ENCODE results near the gene MAPK1IP1L. TPM values are rescaled to one million over a fixed set of nuclear protein-coding genes. Genes with fewer than 3 reads are reported as not detected.

Gene MAPK1IP1L
- total and polyA plus RNA-seq, 5 donors: 31.4 to 96.4 (median 60.8) TPM

DNA sequence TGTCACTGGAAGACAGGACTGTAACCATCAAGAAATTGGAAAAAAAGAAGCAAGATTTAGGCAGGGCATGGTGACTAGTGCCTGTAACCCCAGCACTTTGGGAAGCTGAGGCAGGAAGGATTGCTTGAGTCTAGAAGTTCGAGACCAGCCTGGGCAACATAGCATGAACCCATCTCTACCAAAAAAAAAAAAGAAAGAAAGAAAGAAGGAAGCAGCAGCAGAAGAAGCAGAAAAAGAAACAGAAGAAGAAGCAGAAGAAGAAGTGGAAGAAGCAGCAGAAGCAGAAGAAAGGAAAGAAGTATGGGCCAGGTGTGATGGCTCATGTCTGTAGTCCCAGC lies 47.1 kb downstream of the MAPK1IP1L start:
- intact Hi-C loops (cut with DNase I): loop anchor here in 2 of 4 donors (5.0 kb wide), 1 partner anchor 34 kb away; no protein-coding TSS in a partner anchor

GRCh38 chr14:55099756-55100155 lies 48.3 kb downstream of the MAPK1IP1L start:
- DNase-seq: no peak
- ATAC-seq: peak; percentile 3 to 9
- Histone ChIP-seq H3K4me3 (ENCODE audit: low read length) (no peak overlapping the region), H3K27me3 (ENCODE audit: control insufficient read depth, insufficient read depth) (no peaks in the 10 kb centered on the region), H3K9me3 (ENCODE audit: control insufficient read depth, low read length) (no peaks in the 10 kb centered on the region), H3K4me1 (ENCODE audit: control insufficient read depth, insufficient read depth, low read length) (peaks cover 23% of the 10 kb centered on the region), H3K27ac (ENCODE audit: low read length) (peak overlapping the region; percentile 71)
- 36% methylated on average over 2 of the region's 2 CpGs for WGBS
- intact Hi-C loops (cut with DNase I): loop anchor here in 3 of 4 donors (2.0 to 5.0 kb wide), 2 partner anchors 33 kb away; no protein-coding TSS in a partner anchor

More for the DNA sequence above, 47.1 kb downstream of the MAPK1IP1L start:
- peak overlapping the region; percentile 39 for H3K27ac ChIP-seq (ENCODE audit: low read length)
- no peak for DNase-seq
- no peaks in the 10 kb centered on the region for H3K9me3 ChIP-seq (ENCODE audit: control insufficient read depth, low read length)
- ATAC-seq: no peak
- H3K4me3 ChIP-seq (ENCODE audit: low read length): no peak overlapping the region
- WGBS: 91% methylated on average over 1 of the region's 1 CpG
- peaks cover 13% of the 10 kb centered on the region for H3K4me1 ChIP-seq (ENCODE audit: control insufficient read depth, insufficient read depth, low read length)
- H3K27me3 ChIP-seq (ENCODE audit: control insufficient read depth, insufficient read depth): no peaks in the 10 kb centered on the region

- ATAC-seq: no peak
- H3K4me1 ChIP-seq (ENCODE audit: control insufficient read depth, insufficient read depth, low read length): peaks cover 27% of the 10 kb centered on the region
These were observed 50.3 kb downstream of the MAPK1IP1L start for GRCh38 chr14:55101698-55102097.

GRCh38 chr14:55102141-55102621 lies 50.7 kb downstream of the MAPK1IP1L start:
- no peaks in the 10 kb centered on the region for H3K27me3 ChIP-seq (ENCODE audit: control insufficient read depth, insufficient read depth)
- no peak overlapping the region for H3K4me3 ChIP-seq (ENCODE audit: low read length)
- peak; percentile 86 to 92 (median 91) for DNase-seq
- H3K9me3 ChIP-seq (ENCODE audit: control insufficient read depth, low read length): no peaks in the 10 kb centered on the region
- peak overlapping the region; percentile 80 for H3K27ac ChIP-seq (ENCODE audit: low read length)
- intact Hi-C loops (cut with DNase I): no loop called here
- ATAC-seq: peak; percentile 87 to 90
- H3K4me1 ChIP-seq (ENCODE audit: control insufficient read depth, insufficient read depth, low read length): peaks cover 27% of the 10 kb centered on the region
- WGBS: 3% methylated on average over 7 of the region's 7 CpGs

More at GRCh38 chr14:55101698-55102097, 50.3 kb downstream of the MAPK1IP1L start:
- WGBS: 92% methylated on average over 5 of the region's 5 CpGs
- Histone ChIP-seq H3K27me3 (ENCODE audit: control insufficient read depth, insufficient read depth) (no peaks in the 10 kb centered on the region), H3K4me3 (ENCODE audit: low read length) (no peak overlapping the region), H3K27ac (ENCODE audit: low read length) (peak overlapping the region; percentile 94), H3K9me3 (ENCODE audit: control insufficient read depth, low read length) (no peaks in the 10 kb centered on the region)
- intact Hi-C loops (cut with DNase I): loop anchor here in 1 of 4 donors (2.0 kb wide), 1 partner anchor 31 kb away; no protein-coding TSS in a partner anchor
- DNase-seq: no peak

DNA sequence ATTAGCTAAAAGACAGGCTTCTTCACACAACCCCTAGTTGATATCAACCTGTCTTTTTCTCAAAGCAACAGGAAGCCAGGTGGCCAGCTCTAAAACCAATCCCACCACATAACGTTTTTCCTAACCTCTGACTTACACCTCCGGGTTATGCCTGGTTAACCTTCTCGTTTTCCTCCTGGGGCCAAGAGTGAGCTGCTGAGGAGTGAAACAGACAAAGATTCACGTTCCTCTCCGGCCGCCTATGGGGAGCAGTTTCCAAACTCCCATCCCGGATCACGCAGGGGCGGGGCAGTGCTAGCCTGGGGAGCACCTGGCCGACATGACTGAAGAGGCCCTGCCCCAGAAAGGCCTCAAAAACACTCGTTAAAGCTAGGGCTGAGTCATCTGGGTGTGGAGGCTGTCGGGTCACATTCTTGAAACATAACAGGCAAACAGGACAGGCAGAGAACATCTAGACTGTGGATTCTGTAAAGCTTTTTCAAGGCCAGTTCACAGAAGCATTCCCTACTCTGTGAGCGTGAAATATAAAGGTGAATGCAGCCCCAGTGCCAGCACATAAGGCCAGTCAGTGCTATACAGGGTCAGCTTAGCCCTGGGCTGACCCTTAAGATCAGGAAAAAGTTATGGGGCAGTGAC lies 51.7 kb downstream of the MAPK1IP1L start:
- intact Hi-C loops (cut with DNase I): no loop called here
- Histone ChIP-seq H3K4me1 (ENCODE audit: control insufficient read depth, insufficient read depth, low read length) (peaks cover 30% of the 10 kb centered on the region), H3K27ac (ENCODE audit: low read length) (peak overlapping the region; percentile 97), H3K27me3 (ENCODE audit: control insufficient read depth, insufficient read depth) (no peaks in the 10 kb centered on the region), H3K4me3 (ENCODE audit: low read length) (no peak overlapping the region), H3K9me3 (ENCODE audit: control insufficient read depth, low read length) (no peaks in the 10 kb centered on the region)
- ATAC-seq: peak; percentile 75 to 84
- WGBS: 27% methylated on average over 13 of the region's 13 CpGs
- peak; percentile 65 to 86 (median 71) for DNase-seq

GRCh38 chr14:55103971-55104954 lies 52.8 kb downstream of the MAPK1IP1L start:
- H3K27me3 ChIP-seq (ENCODE audit: control insufficient read depth, insufficient read depth): no peaks in the 10 kb centered on the region
- ATAC-seq: no peak
- 90% methylated on average over 6 of the region's 6 CpGs for WGBS
- peak overlapping the region; percentile 97 for H3K27ac ChIP-seq (ENCODE audit: low read length)
- intact Hi-C loops (cut with DNase I): no loop called here
- no peak for DNase-seq
- H3K9me3 ChIP-seq (ENCODE audit: control insufficient read depth, low read length): no peaks in the 10 kb centered on the region
- no peak overlapping the region for H3K4me3 ChIP-seq (ENCODE audit: low read length)
- peaks cover 29% of the 10 kb centered on the region for H3K4me1 ChIP-seq (ENCODE audit: control insufficient read depth, insufficient read depth, low read length)

DNA sequence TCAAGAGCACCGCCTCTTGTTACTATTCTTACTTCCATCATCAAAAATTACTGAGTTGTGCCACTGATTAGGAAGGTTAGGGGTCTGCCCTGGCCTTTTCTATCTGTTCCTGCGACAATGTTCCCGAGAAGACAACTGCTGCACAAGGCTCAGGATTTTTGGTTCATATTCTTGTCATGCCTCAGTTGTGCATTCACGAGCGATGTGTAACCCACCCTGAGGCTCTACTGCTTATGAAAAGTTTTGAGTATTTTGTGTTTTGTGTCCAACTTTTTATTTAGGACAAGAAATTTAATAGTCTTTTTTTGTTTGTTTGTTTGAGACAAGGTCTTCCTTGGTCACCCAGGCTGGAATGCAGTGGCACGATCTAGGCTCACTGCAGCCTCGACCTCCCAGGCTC lies 54.5 kb downstream of the MAPK1IP1L start:
- ATAC-seq (no peak), DNase-seq (no peak)
- 72% methylated on average over 7 of the region's 7 CpGs for WGBS
- no peak overlapping the region for H3K4me3 ChIP-seq (ENCODE audit: low read length)
- intact Hi-C loops (cut with DNase I): no loop called here
- H3K4me1 ChIP-seq (ENCODE audit: control insufficient read depth, insufficient read depth, low read length): peaks cover 29% of the 10 kb centered on the region
- H3K27ac ChIP-seq (ENCODE audit: low read length): no peak overlapping the region
- H3K27me3 ChIP-seq (ENCODE audit: control insufficient read depth, insufficient read depth): no peaks in the 10 kb centered on the region
- H3K9me3 ChIP-seq (ENCODE audit: control insufficient read depth, low read length): no peaks in the 10 kb centered on the region

- ATAC-seq (peak; percentile 94 to 96), DNase-seq (peak; percentile 93 to 96 (median 96))
- intact Hi-C loops (cut with DNase I): no loop called here
- no peak overlapping the region for H3K4me3 ChIP-seq (ENCODE audit: low read length)
- 23% methylated on average over 19 of the region's 19 CpGs for WGBS
- peaks cover 24% of the 10 kb centered on the region for H3K4me1 ChIP-seq (ENCODE audit: control insufficient read depth, insufficient read depth, low read length)
- no peaks in the 10 kb centered on the region for H3K27me3 ChIP-seq (ENCODE audit: control insufficient read depth, insufficient read depth)
- no peaks in the 10 kb centered on the region for H3K9me3 ChIP-seq (ENCODE audit: control insufficient read depth, low read length)
- H3K27ac ChIP-seq (ENCODE audit: low read length): peak overlapping the region; percentile 100
These were observed 56.5 kb downstream of the MAPK1IP1L start for GRCh38 chr14:55107766-55108554.

DNA sequence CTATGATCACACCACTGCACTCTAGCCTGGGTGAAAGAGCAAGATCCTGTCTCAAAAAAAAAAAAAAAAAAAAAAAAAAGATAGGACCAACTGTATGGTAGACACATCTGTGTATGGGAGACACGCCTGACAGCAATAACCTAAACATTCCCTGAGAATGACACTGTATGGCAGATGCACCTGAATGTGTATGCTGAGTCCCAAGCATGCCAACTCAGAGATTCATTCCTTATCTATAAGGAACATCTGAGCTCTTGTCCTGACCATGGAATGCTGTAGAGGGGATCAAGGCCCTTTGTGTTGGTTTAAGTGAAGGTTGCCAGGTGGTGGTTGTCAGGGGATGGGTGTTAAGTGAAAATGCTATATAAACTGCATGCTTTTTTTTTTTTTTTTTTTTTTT lies 58.4 kb downstream of the MAPK1IP1L start:
- H3K9me3 ChIP-seq (ENCODE audit: control insufficient read depth, low read length): no peaks in the 10 kb centered on the region
- ATAC-seq: no peak
- WGBS: 100% methylated on average over 1 of the region's 1 CpG
- H3K27me3 ChIP-seq (ENCODE audit: control insufficient read depth, insufficient read depth): no peaks in the 10 kb centered on the region
- H3K27ac ChIP-seq (ENCODE audit: low read length): no peak overlapping the region
- no peak for DNase-seq
- peaks cover 9% of the 10 kb centered on the region for H3K4me1 ChIP-seq (ENCODE audit: control insufficient read depth, insufficient read depth, low read length)
- no peak overlapping the region for H3K4me3 ChIP-seq (ENCODE audit: low read length)
- intact Hi-C loops (cut with DNase I): no loop called here

DNA sequence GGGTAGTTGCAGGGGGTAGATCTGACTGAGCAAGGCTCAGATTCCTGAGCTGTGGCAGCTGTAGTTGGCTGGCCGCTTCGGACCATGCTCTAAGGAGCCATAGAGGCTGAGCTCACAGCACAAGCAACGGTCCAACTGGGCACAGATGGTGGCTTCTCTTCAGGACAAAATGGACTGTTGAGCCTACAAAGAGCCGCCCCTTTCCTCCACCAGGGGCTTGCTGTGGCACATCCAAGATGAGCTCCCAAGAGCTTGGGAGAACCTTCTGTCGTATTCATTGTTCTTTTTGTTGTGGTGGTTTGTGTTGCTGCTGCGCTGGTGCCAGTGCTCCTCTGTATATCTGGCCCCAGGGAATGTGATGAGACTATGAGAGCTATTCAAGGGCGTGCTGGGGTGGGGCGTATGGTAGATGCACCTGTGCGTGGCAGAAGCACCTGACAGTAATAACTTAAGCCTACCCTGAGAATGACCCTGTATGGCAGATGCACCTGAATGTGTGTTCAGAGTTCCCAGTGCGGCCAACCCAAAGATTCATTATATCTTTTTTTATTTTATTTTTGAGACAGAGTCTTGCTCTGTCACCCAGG lies 59.8 kb downstream of the MAPK1IP1L start:
- DNase-seq (no peak), ATAC-seq (no peak)
- no peaks in the 10 kb centered on the region for H3K9me3 ChIP-seq (ENCODE audit: control insufficient read depth, low read length)
- H3K4me1 ChIP-seq (ENCODE audit: control insufficient read depth, insufficient read depth, low read length): peaks cover 5% of the 10 kb centered on the region
- H3K27ac ChIP-seq (ENCODE audit: low read length): no peak overlapping the region
- intact Hi-C loops (cut with DNase I): no loop called here
- no peak overlapping the region for H3K4me3 ChIP-seq (ENCODE audit: low read length)
- no peaks in the 10 kb centered on the region for H3K27me3 ChIP-seq (ENCODE audit: control insufficient read depth, insufficient read depth)
- WGBS: 96% methylated on average over 10 of the region's 10 CpGs

Data from right cardiac atrium (tissue), 5 donors.